Smooth muscle cell (in vitro differentiated cells): ENCODE data around the gene RGS7. TPM values are rescaled to one million over a fixed set of nuclear protein-coding genes. Genes with fewer than 3 reads are reported as not detected.
A peak's percentile ranks its signal among the peaks of the same experiment; 100 is the strongest.

Source experiments
- DNase-seq: peaks from one replicate; lab custom pipeline; 2025; ENCODE audit not compliant: unreplicated experiment; lab: John Stamatoyannopoulos, UW
- H2AFZ ChIP-seq: fragments of 200-600 bp; sonication (generic); 2 replicates; pipeline ENCODE4 v1.6.0; 2016; ENCODE audit warnings: antibody characterized with exemption, low read depth, mild to moderate bottlenecking
- H3F3A ChIP-seq: fragments of 200-600 bp; sonication (generic); 2 replicates; pipeline ENCODE4 v1.6.0; 2017; ENCODE audit warnings: antibody characterized with exemption, low read depth
- H3K27ac ChIP-seq: fragments of 200-600 bp; sonication (generic); 2 replicates; pipeline ENCODE4 v1.5.1; 2016; ENCODE audit warnings: low read depth, mild to moderate bottlenecking
- H3K27me3 ChIP-seq: fragments of 200-600 bp; sonication (generic); 2 replicates; pipeline ENCODE4 v1.6.1; 2016; ENCODE audit warnings: low read depth, mild to moderate bottlenecking
- H3K36me3 ChIP-seq: fragments of 200-600 bp; sonication (generic); 2 replicates; pipeline ENCODE4 v1.5.1; 2016; ENCODE audit warnings: low read depth
- H3K4me1 ChIP-seq: fragments of 200-600 bp; sonication (generic); 2 replicates; pipeline ENCODE4 v1.5.1; 2016; ENCODE audit warnings: low read depth
- H3K4me2 ChIP-seq: fragments of 200-600 bp; sonication (generic); 2 replicates; pipeline ENCODE4 v1.6.0; 2016; ENCODE audit warnings: mild to moderate bottlenecking
- H3K4me3 ChIP-seq: fragments of 200-600 bp; sonication (generic); 2 replicates; pipeline ENCODE4 v1.5.1; 2016; ENCODE audit warnings: mild to moderate bottlenecking
- H3K79me2 ChIP-seq: fragments of 200-600 bp; sonication (generic); 2 replicates; pipeline ENCODE4 v1.6.0; 2016; ENCODE audit warnings: low read depth, mild to moderate bottlenecking
- H3K9ac ChIP-seq: fragments of 200-600 bp; sonication (generic); 2 replicates; pipeline ENCODE4 v1.6.0; 2016; ENCODE audit warnings: low read depth
- H3K9me3 ChIP-seq: fragments of 200-600 bp; sonication (generic); replicated peaks from 2 replicates; pipeline ENCODE4 v1.5.1; 2016; ENCODE audit warnings: low read depth
- H4K20me1 ChIP-seq: fragments of 200-600 bp; sonication (generic); 2 replicates; pipeline ENCODE4 v1.6.0; 2016; ENCODE audit warnings: low read depth
- CTCF ChIP-seq: fragments of 200-600 bp; sonication (generic); IDR thresholded peaks from 2 replicates; pipeline ENCODE4 v1.5.1; 2017; ENCODE audit warnings: borderline replicate concordance, mild to moderate bottlenecking, antibody characterized with exemption; ENCODE audit not compliant: insufficient read depth, poor library complexity, severe bottlenecking
- WGBS: methylation state at CpG from one replicate; pipeline ENCODE4 v1.1.7; 2016; ENCODE audit warnings: low lambda C conversion rate; 5-methylcytosine and 5-hydroxymethylcytosine counted together
- polyA plus RNA-seq: library from polyadenylated mRNA; unstranded; fragments of >200 nt; fragmentation: Nextera tagmentation; extraction: Ambion mirVana; gene quantifications from 2 replicates; pipeline ENCODE4 v1.2.1, GENCODE V29; 2016
- total RNA-seq: library from RNA; depleted of rRNA; stranded (reverse); fragments of >200 nt; gene quantifications from 2 replicates; pipeline ENCODE4 v1.2.3, GENCODE V29; 2014

RGS7 gene
- total and polyA plus RNA-seq, 2 experiments from 2014 or later: 0.16 TPM; not detected in 1

- no peaks in the 10 kb centered on the region for H3K36me3 ChIP-seq
- H3K4me1 ChIP-seq: no peaks in the 10 kb centered on the region
- H3K27ac ChIP-seq: no peak overlapping the region
- DNase-seq: no peak
- no peaks in the 10 kb centered on the region for H3K79me2 ChIP-seq
- no peak overlapping the region for H3K4me3 ChIP-seq
- H3F3A ChIP-seq: no peaks in the 10 kb centered on the region
- no peak overlapping the region for H3K4me2 ChIP-seq
- TF ChIP-seq CTCF: no peak
- no peaks in the 10 kb centered on the region for H4K20me1 ChIP-seq
- WGBS: 82% methylated on average over 12 of the region's 12 CpGs
- H3K27me3 ChIP-seq: no peaks in the 10 kb centered on the region
- no peak overlapping the region for H2AFZ ChIP-seq
- no peaks in the 10 kb centered on the region for H3K9me3 ChIP-seq
- H3K9ac ChIP-seq: no peak overlapping the region
Measured at GRCh38 chr1:240941701-240942370, 415.2 kb downstream of the RGS7 start.

- no peaks in the 10 kb centered on the region for H3K4me1 ChIP-seq
- H3K27me3 ChIP-seq: no peaks in the 10 kb centered on the region
- no peak overlapping the region for H3K4me3 ChIP-seq
- no peaks in the 10 kb centered on the region for H3K9me3 ChIP-seq
- no peak overlapping the region for H3K4me2 ChIP-seq
- no peaks in the 10 kb centered on the region for H3F3A ChIP-seq
- no peak overlapping the region for H3K27ac ChIP-seq
- peak overlapping the region; percentile 2 for H2AFZ ChIP-seq
- TF ChIP-seq CTCF: no peak
- no peaks in the 10 kb centered on the region for H3K36me3 ChIP-seq
- H3K9ac ChIP-seq: no peak overlapping the region
- no peaks in the 10 kb centered on the region for H3K79me2 ChIP-seq
- no peak for DNase-seq
- no peaks in the 10 kb centered on the region for H4K20me1 ChIP-seq
- 89% methylated on average over 11 of the region's 11 CpGs for WGBS
Measured at GRCh38 chr1:240936911-240937668, 419.9 kb downstream of the RGS7 start.

- Histone ChIP-seq H3K27ac (no peak overlapping the region), H3K9me3 (no peaks in the 10 kb centered on the region), H3K79me2 (no peaks in the 10 kb centered on the region), H3F3A (no peaks in the 10 kb centered on the region), H3K36me3 (no peaks in the 10 kb centered on the region), H4K20me1 (no peaks in the 10 kb centered on the region), H3K4me1 (no peaks in the 10 kb centered on the region), H3K4me2 (no peak overlapping the region), H3K27me3 (no peaks in the 10 kb centered on the region), H3K9ac (no peak overlapping the region), H3K4me3 (no peak overlapping the region), H2AFZ (no peak overlapping the region)
- DNase-seq: no peak
- 86% methylated on average over 2 of the region's 2 CpGs for WGBS
- TF ChIP-seq CTCF: no peak
Measured at GRCh38 chr1:240935920-240936319, 421.1 kb downstream of the RGS7 start.

GRCh38 chr1:240931031-240931430 is 426.0 kb downstream of the RGS7 start:
- H3F3A ChIP-seq: no peaks in the 10 kb centered on the region
- no peaks in the 10 kb centered on the region for H3K79me2 ChIP-seq
- DNase-seq: no peak
- H3K27ac ChIP-seq: no peak overlapping the region
- no peak overlapping the region for H2AFZ ChIP-seq
- no peaks in the 10 kb centered on the region for H4K20me1 ChIP-seq
- H3K4me2 ChIP-seq: no peak overlapping the region
- no peak for TF ChIP-seq CTCF
- H3K27me3 ChIP-seq: no peaks in the 10 kb centered on the region
- no peak overlapping the region for H3K9ac ChIP-seq
- H3K4me3 ChIP-seq: no peak overlapping the region
- WGBS: 82% methylated on average over 4 of the region's 4 CpGs
- H3K4me1 ChIP-seq: no peaks in the 10 kb centered on the region
- no peaks in the 10 kb centered on the region for H3K36me3 ChIP-seq
- no peaks in the 10 kb centered on the region for H3K9me3 ChIP-seq
